Activated T-cell treated with anti-CD3 and anti-CD28 coated beads for 48 hours (primary cell): ENCODE results near the gene SMYD1.

Experiments
- DNase-seq: peaks from one replicate; pipeline ENCODE4 v3.0.0-alpha.2; 2020; ENCODE audit warnings: low read depth

The SMYD1 gene

GRCh38 chr2:88122141-88122884, 54.7 kb downstream of the SMYD1 start:
- no peak for DNase-seq

- DNase-seq: no peak
Observed at GRCh38 chr2:88123164-88123974, 55.7 kb downstream of the SMYD1 start.

GRCh38 chr2:88123975-88124917, 56.6 kb downstream of the SMYD1 start:
- DNase-seq: no peak

- DNase-seq: no peak
Observed at GRCh38 chr2:88125344-88125923, 57.8 kb downstream of the SMYD1 start.

GRCh38 chr2:88125924-88126771, 58.5 kb downstream of the SMYD1 start:
- no peak for DNase-seq

- no peak for DNase-seq
Observed at GRCh38 chr2:88126772-88127637, 59.4 kb downstream of the SMYD1 start.

- DNase-seq: no peak
Observed at GRCh38 chr2:88127638-88127887, 59.9 kb downstream of the SMYD1 start.

GRCh38 chr2:88127888-88128653, 60.4 kb downstream of the SMYD1 start, which contains the start of gene FABP1:
TSS of gene FABP1 (minus strand) at chr2:88128062. CDS start at chr2:88128017, 45 bp downstream.
- DNase-seq: no peak

GRCh38 chr2:88128654-88129312, 61.2 kb downstream of the SMYD1 start:
- no peak for DNase-seq

- DNase-seq: no peak
Observed at GRCh38 chr2:88129313-88129959, 61.8 kb downstream of the SMYD1 start.

GRCh38 chr2:88131201-88131998, 63.8 kb downstream of the SMYD1 start:
- DNase-seq: no peak

GRCh38 chr2:88131999-88132368, 64.4 kb downstream of the SMYD1 start:
- DNase-seq: no peak

- DNase-seq: no peak
Observed at GRCh38 chr2:88133875-88134274, 66.2 kb downstream of the SMYD1 start.

- no peak for DNase-seq
Observed at GRCh38 chr2:88136817-88137216, 69.2 kb downstream of the SMYD1 start.

- DNase-seq: no peak
Observed at GRCh38 chr2:88137833-88138232, 70.2 kb downstream of the SMYD1 start.

- no peak for DNase-seq
Observed at GRCh38 chr2:88139203-88139702, 71.6 kb downstream of the SMYD1 start.

- DNase-seq: no peak
Observed at GRCh38 chr2:88139804-88140203, 72.2 kb downstream of the SMYD1 start.
